Measurements from ENCODE around the gene IL17RC.
A peak's percentile ranks its signal among the peaks of the same experiment; 100 is the strongest.
"Not testable (repeated sequence)": the region's sequence is repeated elsewhere in the genome, so short reads cannot be mapped to it uniquely, and the experiment has no call there.

Gene IL17RC

DNA sequence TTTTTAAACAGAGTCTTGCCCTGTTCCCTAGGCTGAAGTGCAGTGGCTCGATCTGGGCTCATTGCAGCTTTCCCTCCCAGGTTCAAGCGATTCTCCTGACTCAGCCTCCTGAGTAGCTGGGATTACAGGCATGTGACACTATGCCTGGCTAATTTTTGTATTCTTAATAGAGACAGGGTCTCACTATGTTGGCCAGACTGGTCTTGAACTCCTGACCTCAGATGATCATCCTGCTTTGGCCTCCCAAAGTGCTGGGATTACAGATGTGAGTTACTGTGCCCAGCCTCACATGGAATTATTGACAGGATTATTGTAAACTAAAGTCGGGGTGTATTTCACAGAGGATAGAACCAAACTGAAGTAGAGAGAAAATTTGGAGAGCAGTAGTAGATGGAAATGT lies 21.2 kb upstream of the IL17RC start:
- not testable (repeated sequence) for DNase-seq

- DNase-seq: not testable (repeated sequence)
These were observed 20.0 kb upstream of the IL17RC start for GRCh38 chr3:9896755-9897407.

DNA sequence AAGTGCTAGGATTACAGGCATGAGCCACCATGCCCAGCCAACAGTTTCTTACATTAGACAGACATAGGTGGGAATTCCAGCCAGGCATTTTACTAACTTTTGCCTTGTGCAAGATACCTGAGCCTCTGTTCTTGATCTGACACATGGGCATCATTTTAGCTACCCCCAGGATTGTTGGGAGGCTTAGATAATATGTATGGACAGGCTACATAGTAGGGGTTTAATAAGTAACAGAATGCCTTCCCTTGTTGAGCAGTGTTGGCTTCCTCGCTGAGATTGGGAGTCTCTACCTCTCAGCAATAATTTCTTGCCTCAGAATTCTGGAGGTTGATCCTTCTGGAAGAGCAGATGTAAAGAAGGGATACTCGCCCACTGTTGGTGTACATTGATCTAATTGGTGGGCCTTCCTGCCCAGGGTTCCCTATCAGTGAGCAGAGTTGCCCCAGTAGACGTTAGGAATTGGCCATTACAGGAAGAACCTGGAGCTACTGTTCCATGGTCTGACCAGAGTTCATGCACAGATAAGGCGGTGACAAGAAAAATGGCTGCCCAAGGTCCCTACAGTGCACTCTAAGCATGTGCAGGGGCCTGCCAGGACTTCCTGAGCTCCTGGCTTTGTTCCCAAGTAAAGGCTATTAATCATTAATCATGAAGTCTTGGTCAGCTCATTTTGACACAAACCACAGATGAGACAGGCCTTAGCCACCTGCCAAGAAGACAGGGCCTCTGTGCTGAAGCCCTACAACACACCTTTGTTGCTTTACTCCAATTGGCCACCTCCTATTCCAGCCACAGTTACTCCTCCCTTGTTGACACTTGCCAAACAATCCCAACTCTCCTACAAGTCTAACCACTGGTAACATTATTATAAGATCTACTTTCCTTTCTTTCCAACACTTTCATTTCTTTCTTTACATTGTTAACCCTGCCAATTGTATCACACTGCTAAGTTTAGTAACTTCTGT lies 19.2 kb upstream of the IL17RC start:
- no peak for DNase-seq

GRCh38 chr3:9898467-9899241 lies 18.2 kb upstream of the IL17RC start:
- no peak for DNase-seq

DNA sequence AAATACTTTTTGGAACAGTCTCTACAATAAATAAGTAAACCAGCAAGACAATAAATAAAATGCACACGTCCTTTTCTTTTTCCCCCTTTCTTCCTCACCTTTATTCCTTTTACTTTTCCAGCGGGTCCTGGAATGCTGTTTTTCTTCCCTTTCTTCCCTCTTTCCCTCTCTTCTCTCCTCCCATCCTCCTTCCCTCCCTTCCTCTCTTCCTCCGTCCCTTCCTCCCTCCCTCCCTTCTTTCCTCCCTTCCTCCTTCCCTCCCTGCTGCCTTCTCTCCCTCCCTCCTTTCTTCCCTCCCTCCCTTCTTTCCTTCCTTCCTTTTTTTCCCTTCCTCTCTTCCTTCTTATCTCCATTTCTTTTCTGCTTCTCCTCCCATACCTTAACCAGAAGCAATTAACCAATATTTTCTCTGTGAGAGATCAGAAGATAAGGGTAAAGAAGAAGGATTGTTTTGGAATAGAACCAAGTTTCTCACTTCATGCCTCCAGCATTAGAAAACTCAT lies 17.6 kb upstream of the IL17RC start:
- DNase-seq: no peak

DNA sequence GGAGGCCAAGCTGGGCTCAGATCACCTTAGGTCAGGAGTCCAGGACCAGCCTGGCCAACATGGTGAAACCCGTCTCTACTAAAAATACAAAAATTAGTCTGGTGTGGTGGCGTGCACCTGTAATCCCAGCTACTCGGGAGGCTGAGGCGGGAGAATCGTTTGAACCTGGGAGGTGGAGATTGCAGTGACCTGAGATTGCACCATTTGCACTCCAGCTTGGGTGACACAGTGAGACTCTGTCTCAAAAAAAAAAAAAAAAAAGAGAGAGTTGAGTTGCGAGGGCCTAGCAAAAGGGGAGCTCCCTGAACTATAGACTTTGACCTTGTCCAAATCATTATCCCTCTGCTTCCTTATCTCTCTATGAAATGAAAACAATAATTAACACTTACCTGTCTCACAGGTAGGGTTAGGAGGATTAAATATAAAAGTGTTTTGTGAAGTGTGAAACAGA lies 15.9 kb upstream of the IL17RC start:
- DNase-seq: not testable (repeated sequence)

- DNase-seq: no peak
These were observed 14.9 kb upstream of the IL17RC start for GRCh38 chr3:9901967-9902366.

- no peak for DNase-seq
These were observed 14.3 kb upstream of the IL17RC start, which contains the start of gene IL17RE for GRCh38 chr3:9902372-9903237. IL17RE (plus strand) TSS chr3:9902848; CDS start chr3:9902933, 85 bp downstream.

GRCh38 chr3:9903238-9903624 lies 13.7 kb upstream of the IL17RC start:
- no peak for DNase-seq

DNA sequence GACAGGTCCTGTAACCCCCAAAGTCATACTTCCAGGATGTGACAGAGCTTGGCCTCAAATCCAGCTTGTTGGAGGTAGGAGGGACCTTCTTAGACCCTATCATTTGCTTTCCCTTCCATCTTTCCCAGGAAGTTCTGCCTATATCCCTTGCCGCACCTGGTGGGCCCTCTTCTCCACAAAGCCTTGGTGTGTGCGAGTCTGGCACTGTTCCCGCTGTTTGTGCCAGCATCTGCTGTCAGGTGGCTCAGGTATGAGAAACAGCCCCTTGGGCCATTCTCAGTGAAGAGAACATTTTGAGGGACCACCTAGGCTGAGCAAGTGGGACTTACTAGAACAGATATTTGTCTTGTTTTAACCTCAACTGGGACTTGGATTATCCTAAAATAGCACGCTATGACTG lies 13.0 kb upstream of the IL17RC start:
- DNase-seq: no peak

GRCh38 chr3:9906480-9906879 lies 10.4 kb upstream of the IL17RC start:
- DNase-seq: no peak

GRCh38 chr3:9908286-9908685 lies 8.6 kb upstream of the IL17RC start:
- no peak for DNase-seq

DNA sequence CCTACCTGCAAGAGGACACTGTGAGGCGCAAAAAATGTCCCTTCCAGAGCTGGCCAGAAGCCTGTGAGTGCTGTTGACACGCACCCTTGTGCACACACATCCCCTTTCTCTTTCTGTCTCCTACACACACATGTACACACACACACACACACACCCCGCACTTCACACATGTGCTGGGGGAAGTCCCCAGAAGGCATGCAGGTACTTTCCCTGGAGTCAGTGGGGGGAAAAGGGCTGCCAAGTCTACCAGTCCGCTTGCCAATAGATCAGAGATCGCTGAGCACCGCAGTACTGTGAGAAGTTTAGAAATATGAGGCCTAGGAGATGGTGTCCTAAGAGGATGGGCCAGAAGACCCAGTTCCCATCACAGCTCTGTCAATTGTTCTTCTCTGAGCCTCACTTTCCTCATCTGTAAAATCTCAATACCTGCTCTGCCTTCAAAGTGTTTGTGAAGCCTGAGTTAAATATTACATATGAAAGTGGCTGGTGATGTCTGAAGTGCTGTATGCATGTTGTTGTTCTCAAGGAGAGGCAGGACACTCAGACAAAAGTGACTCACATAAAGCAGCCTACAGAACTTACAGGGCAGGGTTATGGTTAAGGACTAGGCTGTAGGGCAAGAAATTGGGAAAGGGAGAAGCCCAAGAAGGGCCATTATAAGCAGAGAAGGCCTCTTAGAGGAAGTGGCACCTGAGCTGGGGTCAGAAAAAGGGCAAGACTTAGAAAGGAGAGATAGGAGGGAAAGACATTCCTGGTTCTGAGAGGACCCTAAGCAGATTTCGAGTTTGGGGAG lies 7.5 kb upstream of the IL17RC start:
- DNase-seq: no peak

DNA sequence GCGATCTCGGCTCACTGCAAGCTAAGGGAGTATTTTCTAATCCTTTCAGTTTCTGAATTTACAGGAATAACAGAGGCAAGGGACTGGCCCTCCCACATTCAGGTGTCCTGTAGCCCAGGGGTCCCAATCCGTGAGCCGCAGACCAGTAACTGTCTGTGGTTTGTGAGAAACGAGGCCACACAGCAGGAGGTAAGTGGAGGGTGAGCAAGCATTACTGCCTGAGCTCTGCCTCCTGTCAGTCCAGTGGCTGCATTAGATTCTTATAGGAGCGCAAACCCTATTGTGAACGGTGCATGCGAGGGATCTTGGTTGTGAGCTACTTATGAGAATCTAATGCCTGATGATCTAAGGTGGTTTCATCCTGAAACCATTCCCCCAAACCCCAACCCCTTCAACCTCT lies 5.0 kb upstream of the IL17RC start:
- DNase-seq: no peak

DNA sequence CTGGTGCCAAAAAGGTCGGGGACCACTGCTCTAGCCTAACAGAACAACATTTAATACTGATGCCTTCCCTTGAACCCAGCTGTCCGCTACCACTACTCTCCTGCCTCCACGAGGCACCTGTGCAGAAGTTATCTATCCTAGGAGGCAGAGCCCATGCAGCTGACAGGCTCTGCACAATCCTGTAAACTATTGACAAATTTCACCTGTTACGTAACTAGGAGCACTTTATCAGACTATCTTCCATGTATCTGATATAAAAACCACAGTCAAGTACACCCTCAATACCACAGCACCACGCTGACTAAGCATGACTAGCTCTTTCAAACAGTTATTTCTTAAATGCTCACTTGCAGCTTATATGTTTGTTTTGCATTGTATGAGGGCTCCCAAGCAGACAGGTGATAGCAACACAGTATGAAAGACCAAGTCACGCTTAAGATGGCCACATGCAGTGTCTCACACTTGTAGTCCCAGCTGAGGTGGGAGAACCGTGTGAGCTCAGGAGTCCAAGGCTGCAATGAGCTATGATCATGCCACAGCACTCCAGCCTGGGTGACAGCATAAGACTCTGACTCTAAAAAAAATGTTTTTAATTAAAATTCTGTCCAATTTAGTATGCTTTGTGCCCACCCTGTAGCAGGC lies 4.5 kb upstream of the IL17RC start:
- DNase-seq: peak; percentile 9

DNA sequence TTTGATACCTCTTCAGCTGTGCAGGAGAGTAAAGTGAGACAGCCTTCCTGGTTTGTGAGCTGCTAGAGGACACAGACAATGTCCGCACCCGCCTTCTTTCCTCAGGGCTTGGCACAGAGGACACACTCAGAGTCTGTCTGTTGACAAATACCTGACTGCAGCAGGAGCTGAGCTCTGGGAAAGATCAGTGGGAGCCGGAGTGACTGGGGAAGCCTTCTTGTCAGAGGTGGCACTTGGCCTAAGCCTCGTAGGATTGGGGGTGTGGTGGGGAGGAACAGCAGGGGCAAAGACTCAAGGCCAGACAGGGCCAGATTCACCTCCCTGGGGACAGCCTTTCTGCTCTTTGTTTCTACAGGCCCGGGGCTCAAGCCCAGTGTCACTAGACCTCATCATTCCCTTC lies 3.3 kb upstream of the IL17RC start:
- DNase-seq: no peak

DNA sequence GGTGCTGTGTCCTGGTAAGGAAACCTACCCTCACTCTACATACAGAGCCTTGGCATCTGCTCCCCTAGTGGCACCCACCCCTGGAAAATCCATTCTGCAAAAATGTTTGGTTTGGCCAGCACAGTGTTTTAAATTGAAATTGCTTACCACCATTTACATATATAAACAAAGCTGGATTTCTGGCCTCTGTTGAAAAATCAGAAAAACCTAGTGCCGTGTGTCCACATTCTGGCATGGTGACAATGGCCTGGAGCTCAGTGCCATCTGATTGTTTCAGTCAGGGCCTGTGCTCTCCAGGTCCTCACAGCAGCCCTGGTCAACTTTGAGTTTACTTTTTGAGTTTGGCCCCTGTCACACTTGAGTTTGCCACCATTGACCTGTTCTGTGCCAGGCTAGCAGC lies 2.9 kb upstream of the IL17RC start:
- DNase-seq: no peak

DNA sequence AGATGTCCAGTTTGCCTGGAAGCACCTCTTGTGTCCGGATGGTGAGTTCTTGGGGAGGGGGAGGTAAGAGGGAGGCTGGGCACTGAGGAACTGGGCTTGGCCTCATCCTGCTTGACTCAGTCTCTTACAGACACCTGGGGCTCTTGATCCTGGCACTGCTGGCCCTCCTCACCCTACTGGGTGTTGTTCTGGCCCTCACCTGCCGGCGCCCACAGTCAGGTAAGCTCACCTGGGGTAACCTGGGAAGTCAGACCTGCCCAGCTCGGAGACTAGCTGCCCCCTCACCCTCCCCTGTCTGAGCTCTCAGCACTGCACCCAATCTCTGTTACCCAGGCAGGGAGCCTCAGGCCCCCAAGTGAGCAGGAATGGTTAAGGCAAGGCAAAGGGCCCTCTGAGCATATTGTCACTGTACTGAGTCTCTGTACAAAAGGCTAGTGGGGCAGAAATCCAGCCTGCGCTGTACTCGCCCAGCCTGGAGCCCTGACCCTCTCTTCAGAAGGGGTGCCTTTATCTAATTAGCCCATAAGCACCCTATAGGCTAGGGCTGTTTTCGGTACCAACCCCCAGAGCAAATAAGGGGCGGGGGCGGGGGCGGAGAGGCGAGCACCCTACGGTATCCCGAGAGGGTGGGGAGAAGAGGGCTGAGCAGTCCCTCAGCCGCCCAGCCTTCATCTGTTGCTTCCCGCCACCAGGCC lies 2.2 kb upstream of the IL17RC start:
- no peak for DNase-seq

DNA sequence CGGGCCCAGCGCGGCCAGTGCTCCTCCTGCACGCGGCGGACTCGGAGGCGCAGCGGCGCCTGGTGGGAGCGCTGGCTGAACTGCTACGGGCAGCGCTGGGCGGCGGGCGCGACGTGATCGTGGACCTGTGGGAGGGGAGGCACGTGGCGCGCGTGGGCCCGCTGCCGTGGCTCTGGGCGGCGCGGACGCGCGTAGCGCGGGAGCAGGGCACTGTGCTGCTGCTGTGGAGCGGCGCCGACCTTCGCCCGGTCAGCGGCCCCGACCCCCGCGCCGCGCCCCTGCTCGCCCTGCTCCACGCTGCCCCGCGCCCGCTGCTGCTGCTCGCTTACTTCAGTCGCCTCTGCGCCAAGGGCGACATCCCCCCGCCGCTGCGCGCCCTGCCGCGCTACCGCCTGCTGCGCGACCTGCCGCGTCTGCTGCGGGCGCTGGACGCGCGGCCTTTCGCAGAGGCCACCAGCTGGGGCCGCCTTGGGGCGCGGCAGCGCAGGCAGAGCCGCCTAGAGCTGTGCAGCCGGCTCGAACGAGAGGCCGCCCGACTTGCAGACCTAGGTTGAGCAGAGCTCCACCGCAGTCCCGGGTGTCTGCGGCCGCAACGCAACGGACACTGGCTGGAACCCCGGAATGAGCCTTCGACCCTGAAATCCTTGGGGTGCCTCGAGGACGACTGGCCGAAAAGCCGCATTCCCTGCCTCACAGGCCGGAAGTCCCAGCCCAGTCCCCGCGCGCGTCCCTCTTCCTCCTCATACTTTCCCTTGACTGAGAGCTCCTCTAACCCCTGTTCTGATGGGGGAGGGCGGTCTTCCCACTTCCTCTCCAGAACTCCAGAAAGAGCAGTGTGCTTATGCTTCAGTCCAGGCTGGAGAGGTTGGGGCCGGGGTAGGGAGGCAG lies 1.4 kb upstream of the IL17RC start:
- DNase-seq: peak; percentile 18
